Mesothelial cell of epicardium (in vitro differentiated cells): ENCODE measurements around the gene CHRNG. TPM values are rescaled to one million over a fixed set of nuclear protein-coding genes. Genes with fewer than 3 reads are reported as not detected.

Experiments used
- DNase-seq, 2 experiments: peaks; one replicate each; pipeline ENCODE4 v3.0.0; 2021; ENCODE audit warnings: low spot score in 2 of 2; ENCODE audit not compliant: unreplicated experiment in 2 of 2
- H3K27ac Mint-ChIP-seq: 2 replicates; pipeline ENCODE4 v1.8.0; 2021; ENCODE audit warnings: mixed read lengths
- H3K27me3 Mint-ChIP-seq: 2 replicates; pipeline ENCODE4 v1.8.0; 2021; ENCODE audit warnings: low read depth, mixed read lengths
- H3K36me3 Mint-ChIP-seq: 2 replicates; pipeline ENCODE4 v1.8.0; 2021; ENCODE audit warnings: mixed read lengths
- H3K4me1 Mint-ChIP-seq: 2 replicates; pipeline ENCODE4 v1.8.0; 2021; ENCODE audit warnings: mixed read lengths
- H3K4me3 Mint-ChIP-seq: 2 replicates; pipeline ENCODE4 v1.8.0; 2021; ENCODE audit warnings: mild to moderate bottlenecking, moderate library complexity, mixed read lengths
- H3K9me3 Mint-ChIP-seq: 2 replicates; pipeline ENCODE4 v1.8.0; 2021; ENCODE audit warnings: mixed read lengths
- total RNA-seq: library from RNA; stranded (reverse); gene quantifications from 3 replicates; pipeline ENCODE4 v1.2.1, GENCODE V29; 2021
- TF ChIP-seq, protein P1 (sequence below): fragments of 200-600 bp; sonication (generic); IDR thresholded peaks from one replicate; pipeline ENCODE4 v1.5.0; 2021; ENCODE audit warnings: antibody characterized with exemption; ENCODE audit not compliant: unreplicated experiment

Gene CHRNG
- total RNA-seq, 1 donor from 2014 or later: not detected

DNA sequence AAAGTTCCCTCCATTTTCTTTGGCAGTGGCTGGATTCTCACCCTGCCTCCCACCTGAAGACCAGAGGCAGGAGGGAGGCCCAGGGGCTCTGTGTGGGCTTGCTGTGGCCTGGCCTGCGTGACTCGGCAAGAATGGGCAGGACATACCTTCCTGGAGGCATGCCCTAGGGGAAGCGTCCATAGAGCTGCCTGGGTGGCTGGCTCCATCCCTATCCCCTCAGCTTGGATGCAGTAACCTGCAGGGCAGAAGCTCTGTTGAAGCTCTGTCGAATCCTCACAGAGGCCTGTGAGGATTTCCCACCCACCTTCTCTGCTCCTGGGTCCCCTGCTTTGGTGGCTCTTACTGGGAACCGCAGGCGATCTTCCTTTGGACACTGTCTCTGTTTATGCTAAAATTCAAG lies 20.6 kb upstream of the CHRNG start:
- Mint-ChIP-seq H3K4me1 (peaks cover 6% of the 10 kb centered on the region), H3K9me3 (no peaks in the 10 kb centered on the region), H3K27ac (no peak overlapping the region), H3K4me3 (no peak overlapping the region), H3K36me3 (no peaks in the 10 kb centered on the region), H3K27me3 (peaks cover 72% of the 10 kb centered on the region)
- no peak for DNase-seq
- TF ChIP-seq, protein P1, sequence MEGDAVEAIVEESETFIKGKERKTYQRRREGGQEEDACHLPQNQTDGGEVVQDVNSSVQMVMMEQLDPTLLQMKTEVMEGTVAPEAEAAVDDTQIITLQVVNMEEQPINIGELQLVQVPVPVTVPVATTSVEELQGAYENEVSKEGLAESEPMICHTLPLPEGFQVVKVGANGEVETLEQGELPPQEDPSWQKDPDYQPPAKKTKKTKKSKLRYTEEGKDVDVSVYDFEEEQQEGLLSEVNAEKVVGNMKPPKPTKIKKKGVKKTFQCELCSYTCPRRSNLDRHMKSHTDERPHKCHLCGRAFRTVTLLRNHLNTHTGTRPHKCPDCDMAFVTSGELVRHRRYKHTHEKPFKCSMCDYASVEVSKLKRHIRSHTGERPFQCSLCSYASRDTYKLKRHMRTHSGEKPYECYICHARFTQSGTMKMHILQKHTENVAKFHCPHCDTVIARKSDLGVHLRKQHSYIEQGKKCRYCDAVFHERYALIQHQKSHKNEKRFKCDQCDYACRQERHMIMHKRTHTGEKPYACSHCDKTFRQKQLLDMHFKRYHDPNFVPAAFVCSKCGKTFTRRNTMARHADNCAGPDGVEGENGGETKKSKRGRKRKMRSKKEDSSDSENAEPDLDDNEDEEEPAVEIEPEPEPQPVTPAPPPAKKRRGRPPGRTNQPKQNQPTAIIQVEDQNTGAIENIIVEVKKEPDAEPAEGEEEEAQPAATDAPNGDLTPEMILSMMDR: no peak

DNA sequence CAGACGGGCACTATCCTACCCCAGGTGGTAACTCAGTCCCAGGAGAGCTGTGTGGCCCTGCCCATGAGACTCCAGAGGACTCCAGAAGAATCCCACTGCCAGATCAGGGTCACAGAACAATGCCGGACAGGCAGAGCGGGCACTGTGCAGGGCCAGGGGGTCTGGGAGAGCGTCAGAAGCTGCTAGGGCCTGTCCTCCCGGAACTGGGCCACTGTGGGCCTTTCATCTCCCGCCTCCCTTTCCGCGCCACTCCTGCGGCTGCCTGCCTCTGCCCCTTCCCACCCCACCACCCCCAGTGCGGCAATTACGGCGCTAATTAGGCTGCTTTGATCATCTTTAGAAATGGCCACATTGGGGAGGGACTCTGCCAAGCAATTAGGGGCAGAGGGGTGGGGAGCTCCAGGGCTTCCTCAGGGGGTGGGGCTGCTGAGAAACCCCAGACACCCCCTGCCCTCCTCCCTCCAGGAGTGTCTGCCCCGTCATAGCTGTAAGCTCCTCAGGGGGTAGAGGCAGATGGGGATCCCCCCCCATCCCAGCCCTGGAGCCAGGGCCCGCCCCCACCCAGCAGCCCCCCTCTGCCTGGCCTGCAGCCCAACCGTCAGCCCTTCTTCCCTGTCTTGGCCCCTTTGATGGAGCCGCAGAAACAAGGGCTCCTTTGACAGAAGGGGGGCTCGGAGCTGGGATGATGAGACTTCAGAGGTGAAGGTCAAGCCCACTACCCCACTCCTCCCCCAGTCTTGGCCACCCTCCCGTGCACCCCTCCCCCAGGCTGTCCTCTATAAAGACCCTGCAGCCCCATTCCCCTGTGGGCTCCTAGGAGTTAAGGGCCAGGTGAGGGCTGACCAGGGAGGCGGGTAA lies 19.7 kb upstream of the CHRNG start, which contains the start of gene PRSS56:
TSS of gene PRSS56 (plus strand) at position 808 of the 858 bp plus-strand sequence. CDS start 211 bp downstream, outside the sequence.
- H3K36me3 Mint-ChIP-seq: no peaks in the 10 kb centered on the region
- no peak within 1 kb of the TSS for H3K4me3 Mint-ChIP-seq
- H3K9me3 Mint-ChIP-seq: no peaks in the 10 kb centered on the region
- peaks cover 8% of the 10 kb centered on the region for H3K4me1 Mint-ChIP-seq
- TF ChIP-seq, protein P1: no peak
- peaks cover 74% of the 10 kb centered on the region for H3K27me3 Mint-ChIP-seq
- no peak for DNase-seq
- no peak within 1 kb of the TSS for H3K27ac Mint-ChIP-seq

DNA sequence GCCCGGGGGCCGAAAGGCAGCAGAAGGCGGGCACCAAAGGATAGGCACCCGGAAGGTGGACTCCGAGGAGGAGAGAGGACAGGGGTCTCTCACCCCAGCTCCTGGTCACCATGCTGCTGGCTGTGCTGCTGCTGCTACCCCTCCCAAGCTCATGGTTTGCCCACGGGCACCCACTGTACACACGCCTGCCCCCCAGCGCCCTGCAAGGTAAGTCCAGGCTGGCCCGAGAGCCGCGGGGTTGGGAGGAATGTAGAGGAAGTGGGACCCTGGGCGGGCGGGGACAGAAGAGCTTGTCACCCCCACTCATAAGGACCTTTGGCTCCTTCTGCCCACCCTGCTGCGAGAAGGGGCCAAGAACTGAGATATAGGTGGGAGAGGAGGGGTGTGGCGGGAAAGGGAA lies 19.0 kb upstream of the CHRNG start:
- Mint-ChIP-seq H3K9me3 (no peaks in the 10 kb centered on the region), H3K27me3 (peaks cover 71% of the 10 kb centered on the region), H3K36me3 (no peaks in the 10 kb centered on the region), H3K27ac (no peak overlapping the region), H3K4me3 (no peak overlapping the region), H3K4me1 (peaks cover 8% of the 10 kb centered on the region)
- TF ChIP-seq, protein P1: no peak
- DNase-seq: no peak

DNA sequence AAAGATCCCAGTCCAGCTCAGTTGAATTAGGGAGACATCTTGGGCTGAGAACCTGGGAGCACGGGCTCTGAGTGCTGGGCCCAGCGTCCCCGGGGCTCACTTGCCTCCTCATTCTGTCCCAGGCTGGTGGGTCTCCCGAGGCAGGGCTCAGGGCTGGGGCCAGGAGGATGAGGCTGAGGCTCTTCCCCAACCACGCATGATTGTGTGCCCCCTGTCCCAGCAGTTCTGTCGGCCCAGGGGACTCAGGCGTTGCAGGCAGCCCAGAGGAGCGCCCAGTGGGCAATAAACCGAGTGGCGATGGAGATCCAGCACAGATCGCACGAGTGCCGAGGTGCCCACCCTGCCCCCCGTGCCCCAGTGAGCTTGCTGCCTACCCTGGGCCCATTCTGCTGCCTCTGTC lies 18.4 kb upstream of the CHRNG start:
- Mint-ChIP-seq H3K4me3 (no peak overlapping the region), H3K9me3 (no peaks in the 10 kb centered on the region), H3K36me3 (no peaks in the 10 kb centered on the region), H3K27ac (no peak overlapping the region), H3K27me3 (peaks cover 69% of the 10 kb centered on the region), H3K4me1 (peaks cover 8% of the 10 kb centered on the region)
- DNase-seq: no peak
- TF ChIP-seq, protein P1: no peak

DNA sequence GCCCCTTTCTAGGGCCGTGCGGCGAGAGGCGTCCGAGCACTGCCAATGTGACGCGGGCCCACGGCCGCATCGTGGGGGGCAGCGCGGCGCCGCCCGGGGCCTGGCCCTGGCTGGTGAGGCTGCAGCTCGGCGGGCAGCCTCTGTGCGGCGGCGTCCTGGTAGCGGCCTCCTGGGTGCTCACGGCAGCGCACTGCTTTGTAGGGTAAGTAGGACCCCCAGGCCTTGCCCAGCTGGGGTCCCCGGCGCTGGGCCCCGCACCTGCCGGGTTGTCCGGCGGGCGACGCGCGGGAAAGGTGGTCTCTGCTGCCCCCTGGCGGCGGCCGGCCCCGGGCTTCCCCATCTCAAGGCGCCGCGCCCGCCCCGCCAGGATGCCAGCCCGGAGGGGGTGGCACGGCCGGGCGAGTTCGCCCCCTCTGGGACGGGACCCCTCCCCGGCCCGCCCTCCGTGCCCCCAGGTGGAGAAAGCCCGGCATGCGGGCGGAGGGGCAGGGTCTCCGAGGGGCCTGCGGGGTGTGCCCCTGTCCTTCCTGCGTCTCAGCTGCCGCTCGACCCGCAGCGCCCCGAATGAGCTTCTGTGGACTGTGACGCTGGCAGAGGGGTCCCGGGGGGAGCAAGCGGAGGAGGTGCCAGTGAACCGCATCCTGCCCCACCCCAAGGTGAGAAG lies 17.4 kb upstream of the CHRNG start:
- H3K27ac Mint-ChIP-seq: no peak overlapping the region
- TF ChIP-seq, protein P1: peak; percentile 99
- DNase-seq: peak; percentile 61 to 85
- no peak overlapping the region for H3K4me3 Mint-ChIP-seq
- peaks cover 8% of the 10 kb centered on the region for H3K4me1 Mint-ChIP-seq
- peaks cover 73% of the 10 kb centered on the region for H3K27me3 Mint-ChIP-seq
- H3K9me3 Mint-ChIP-seq: no peaks in the 10 kb centered on the region
- H3K36me3 Mint-ChIP-seq: no peaks in the 10 kb centered on the region
